Measurements from ENCODE around the gene XXYLT1.
A peak's percentile ranks its signal among the peaks of the same experiment; 100 is the strongest.
"Not testable (repeated sequence)": the region's sequence is repeated elsewhere in the genome, so short reads cannot be mapped to it uniquely, and the experiment has no call there.

Gene XXYLT1

DNA sequence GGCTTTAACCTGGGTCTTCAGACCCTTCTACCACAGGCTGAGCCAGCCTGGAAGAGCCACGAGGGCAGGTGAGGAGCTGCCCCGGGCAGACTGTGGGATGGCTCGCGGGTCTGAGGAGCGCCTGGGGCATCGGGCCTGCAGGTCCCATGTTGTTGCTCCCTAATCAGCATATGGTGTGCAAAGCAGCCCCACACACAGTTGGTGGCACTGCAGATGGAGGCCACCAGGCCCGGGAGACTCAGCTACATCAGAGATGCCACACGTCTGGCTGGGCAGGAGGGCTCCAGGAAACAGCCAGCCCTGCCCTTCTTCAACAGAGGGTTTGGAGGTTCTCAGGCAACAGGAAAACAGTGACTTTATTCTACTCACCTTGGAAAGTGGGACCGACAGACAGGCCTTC is 63.9 kb downstream of the XXYLT1 start:
- no peak for DNase-seq

DNA sequence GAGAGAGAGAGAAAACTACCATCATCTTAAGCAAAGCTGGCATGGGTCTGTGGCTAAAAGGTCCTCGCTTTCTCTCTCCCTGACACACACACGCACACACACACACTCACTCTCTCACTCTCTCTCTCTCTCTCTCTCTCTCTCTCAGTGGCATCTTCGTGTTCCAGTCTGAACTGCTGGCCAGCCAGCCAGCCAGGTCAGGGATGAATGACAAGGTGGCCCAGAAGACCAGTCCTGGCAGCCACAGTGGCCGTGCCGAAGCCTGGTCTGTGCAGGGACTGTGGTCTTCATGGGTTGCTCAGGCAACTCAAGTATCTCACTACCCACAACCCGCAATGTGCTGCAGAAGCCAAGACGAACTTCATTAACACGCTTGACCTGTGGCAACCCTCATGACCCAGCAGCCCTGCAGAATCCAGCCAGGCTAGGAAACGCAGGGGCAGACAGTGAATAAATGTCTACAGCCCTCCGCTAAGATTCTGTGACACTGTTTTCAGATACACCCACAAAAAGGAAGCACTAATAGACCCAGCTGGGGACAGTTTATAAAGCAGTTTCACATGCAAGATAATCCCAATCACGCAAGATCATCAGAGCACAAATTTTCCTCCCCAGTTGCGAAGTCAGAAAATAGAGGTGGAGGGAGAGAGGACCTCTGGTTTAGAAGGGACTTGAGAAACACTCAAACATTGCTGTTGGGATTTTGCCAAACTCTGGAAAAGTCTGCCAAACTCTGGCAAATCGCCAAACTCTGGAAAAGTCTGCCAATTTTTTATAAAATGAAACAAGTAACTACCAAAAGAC is 66.4 kb downstream of the XXYLT1 start:
- DNase-seq, result no peak

DNA sequence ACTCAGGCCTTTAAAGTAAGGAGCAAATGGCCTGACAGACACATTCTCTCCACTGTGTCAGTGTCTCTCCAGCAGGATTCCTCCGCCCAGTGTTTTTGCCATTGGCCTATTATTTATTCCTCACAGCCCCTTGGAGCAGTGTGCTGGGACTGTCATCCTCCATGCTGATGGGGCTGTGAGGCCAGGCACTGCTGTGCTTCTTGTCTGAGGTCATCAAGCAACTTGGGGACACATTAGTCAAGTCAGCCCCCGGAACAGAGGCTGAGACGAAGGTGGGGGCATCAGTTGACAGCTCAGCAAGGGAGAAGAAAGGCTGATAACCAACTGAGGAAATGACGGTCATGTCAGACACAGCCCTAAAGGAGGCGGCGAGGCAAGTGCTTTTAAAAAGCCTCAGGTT is 67.4 kb downstream of the XXYLT1 start:
- DNase-seq, result no peak

DNA sequence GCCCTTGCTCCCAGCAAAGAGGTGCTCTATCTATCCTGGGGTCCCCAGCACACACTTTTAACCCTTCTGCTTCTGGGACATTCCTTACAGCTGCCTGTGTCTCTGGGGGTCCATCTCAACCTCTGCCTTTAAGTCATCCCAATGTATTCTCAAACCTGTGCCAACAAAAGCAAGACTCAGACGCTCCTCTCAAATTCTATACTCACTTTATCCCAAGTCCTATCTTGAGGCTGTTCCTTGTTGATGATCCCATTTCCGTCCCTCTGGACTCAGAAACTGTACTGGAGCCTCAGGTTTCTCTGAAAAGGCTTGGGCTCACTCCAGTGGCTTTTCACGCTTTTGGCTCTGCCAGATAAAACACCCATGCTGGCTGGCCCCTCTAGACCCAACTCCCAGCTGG is 69.7 kb downstream of the XXYLT1 start:
- DNase-seq, result peak; percentile 61

DNA sequence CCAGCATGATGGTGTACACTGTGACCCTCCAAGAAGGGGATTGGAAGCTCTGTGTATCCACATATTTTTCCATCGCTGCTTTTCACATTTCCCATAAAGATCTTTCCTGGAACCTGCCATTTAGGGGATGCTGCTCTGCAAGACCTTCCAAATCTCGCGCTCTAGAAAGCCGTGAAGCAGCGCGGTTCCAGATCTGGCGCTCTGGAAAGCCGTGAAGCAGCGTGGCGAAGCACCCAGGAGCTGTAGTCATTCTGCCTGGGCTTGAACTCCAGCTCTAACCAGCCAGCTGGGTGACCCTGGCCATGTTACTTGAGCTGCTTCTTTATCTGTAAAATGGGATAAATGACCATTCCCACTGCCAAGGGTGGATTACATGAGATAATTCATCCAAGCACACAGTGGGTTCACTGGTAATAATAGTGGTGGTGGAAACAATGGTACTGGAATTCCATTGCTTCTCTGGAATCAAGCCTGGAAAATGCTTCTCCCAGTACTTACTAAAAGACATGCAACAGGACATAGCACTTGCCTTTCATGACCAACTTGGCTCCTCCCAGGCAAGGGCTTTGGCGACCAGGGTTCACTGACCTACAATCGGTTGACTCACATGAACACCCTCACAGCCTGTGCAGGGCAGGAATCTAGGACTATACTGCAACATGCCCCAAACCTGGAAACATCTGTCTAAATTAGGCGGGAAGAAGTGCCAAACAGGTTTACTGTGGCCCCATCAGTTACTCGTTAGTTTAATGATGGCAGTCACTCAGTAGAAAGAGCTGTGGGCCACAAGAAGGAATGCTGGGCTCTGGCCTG is 70.7 kb downstream of the XXYLT1 start:
- DNase-seq, result no peak

DNA sequence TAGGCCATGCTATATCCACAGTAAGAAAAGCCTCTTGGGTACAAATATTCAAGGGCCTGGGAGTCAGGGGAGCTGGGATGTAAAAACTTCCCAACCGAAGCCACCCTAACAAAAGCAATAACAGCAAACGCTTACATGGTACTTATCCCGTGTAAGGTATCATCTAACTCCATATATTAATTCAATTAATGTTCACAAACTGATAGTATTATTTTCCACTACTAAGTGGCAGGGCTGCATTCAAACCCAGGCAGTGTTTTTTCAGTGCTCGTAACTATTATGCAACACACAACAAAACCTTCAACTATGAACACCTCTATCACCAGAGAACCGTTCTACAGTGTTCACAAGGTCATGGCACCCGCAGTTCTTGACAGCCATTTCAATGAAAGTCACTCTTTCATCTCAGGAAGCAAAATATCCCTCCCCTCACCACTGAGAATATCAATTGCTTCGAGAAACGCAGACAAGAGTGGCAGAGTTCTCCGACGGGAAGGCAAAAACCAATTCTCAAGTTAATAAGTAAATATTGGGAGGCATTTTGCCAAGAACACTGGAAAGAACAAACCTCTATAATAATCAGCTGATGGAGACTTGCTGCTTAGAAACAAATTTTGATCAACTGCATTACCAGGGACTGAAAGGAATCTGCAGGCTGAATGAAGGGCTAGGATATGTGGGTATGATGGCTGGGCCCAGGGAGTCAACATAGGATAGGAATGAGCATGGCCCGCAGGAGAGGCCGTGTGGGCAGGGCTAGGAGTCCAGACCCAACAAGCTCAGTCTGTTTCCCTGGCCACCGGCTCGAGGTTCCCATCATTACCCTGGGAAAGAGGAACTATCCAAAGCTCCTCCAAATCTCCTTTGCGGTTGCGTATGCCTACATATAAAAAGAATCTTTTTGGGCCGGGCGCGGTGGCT is 72.3 kb downstream of the XXYLT1 start:
- DNase-seq, result no peak

DNA sequence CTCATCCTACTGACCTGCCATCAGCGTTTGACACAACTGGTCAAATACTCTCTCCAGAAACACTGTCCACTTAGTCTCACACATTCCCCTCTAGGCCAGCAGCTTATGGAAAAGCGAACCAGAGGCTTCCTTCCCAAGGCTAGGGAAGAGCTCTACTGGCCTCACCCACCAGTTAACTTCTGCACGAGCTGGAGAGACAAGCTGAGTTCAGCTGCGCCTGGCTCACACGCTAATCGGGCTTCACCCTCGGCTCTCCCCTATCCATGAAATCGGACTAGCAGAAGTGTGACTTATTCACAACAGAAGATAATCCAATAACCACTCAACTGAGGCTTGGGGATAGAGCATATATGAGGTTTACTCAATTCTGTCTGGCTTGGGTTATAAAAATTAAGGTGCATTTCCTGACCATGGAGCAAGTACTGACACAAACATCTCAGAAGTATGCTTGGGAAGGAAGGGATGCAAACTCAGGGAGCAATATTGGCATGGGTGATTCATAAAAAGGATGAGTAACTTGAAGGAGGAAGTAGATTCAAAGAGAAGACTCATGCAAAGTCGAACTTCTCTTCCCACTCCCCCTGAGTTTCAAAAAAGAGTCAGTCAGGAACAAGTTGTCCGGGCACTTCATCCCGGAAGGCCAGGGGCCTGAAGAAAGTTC is 73.1 kb downstream of the XXYLT1 start:
- DNase-seq, result peak; percentile 89

DNA sequence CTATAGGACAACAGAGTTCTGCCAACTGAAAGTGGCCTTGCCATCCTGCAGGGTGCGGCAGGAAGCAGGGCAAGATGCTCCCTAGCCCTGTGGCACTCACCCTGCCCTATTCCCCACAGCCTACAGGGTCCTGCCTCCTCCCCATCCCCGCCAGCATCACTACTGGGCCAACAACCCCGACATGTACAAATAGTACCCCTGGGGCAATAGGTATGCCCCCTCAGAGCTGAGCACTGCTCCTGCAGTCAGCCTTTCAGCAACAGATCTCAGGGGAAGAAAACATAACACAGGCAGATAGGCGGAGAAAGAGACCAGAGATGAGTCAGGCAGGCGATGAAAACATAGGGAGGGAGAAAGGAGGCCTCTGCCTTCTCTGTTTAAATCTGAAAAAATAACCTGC is 74.7 kb downstream of the XXYLT1 start:
- DNase-seq, result peak; percentile 86

DNA sequence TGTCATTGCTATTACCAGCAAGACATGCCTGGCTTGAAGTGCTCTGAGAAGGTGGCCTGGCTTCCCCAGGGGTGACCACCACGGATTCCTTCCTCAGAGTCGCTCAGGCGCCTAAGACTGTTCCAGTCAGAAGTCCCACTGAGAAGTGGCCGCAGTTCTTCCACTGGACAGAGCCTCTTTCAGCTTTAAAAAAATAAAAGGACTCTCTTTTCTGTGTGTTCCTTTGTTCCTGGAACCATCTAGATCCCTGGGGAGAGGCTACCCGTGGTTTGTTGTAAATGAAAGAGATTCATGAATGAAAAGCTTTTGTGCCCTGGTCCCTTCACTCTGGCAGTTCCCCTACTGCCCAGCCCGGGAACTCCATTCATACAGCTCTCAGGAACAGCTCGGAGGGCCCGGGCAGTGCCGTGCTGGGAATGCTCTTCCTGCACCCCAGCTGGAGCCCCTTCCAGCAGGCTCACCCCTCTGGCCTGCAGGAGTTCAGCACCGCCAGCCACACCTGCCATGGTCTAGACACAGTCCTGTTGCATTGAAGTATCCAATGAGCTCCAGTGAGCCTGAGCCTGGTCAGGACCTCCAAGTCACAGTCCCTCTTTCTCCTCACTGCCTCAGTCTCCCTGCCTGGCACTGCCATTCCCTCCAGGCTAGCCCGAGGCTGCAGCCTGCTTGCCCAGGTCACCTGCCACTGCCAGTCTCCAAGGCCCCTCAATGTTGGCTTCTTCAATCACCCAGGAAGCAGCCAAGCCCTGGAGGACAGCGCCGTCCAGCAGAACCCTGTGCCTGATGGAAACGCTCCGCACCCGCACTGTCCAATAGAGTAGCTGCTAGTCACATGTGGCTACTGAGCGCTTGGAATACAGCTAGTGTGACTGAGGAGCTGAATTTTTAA is 75.4 kb downstream of the XXYLT1 start:
- DNase-seq, result peak; percentile 52

DNA sequence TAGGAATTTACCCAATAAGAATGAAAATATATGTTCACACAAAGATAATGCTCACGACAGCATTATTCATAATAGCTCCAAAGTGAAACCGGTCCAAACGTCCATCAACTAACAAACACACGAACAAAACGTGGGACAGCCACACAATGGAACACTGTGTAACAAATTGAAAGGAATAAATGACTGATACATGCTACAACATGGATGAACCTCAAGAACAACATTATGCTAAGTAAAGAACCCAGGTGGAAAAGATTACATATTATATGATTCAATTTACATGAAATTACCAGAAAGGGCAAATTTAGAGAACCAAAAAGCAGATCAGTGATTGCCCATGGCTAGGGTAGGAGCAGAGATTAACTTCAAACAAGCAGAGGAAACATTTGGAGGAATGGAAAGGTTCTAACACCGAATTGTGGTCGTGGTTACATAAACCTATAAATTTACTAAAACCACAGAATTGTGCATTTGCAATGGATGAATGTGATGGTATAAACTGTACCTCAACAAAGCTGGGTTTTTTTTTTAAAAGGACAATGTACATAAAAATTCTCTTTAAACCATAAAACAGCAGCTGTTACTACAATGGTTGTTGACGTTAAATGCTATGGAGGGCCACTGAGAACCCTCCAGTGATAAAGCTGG is 76.3 kb downstream of the XXYLT1 start:
- no peak for DNase-seq

DNA sequence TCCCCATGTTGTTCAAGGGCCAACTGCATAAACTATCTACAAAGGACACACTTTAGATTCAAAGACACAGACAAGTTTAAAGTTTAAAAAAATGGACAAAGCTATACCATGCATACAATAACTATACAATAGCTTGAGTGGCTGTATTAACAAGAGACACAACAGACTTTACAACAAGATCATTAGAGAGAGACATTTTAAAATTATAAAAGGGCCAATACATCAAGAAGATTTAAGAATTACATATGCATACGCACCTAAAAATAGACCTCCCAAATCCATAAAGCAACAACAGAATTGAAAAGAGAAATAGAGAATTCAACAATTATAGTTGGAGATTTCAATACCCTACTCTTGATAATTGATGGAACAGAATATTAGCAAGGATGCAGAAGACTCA is 79.4 kb downstream of the XXYLT1 start:
- no peak for DNase-seq

DNA sequence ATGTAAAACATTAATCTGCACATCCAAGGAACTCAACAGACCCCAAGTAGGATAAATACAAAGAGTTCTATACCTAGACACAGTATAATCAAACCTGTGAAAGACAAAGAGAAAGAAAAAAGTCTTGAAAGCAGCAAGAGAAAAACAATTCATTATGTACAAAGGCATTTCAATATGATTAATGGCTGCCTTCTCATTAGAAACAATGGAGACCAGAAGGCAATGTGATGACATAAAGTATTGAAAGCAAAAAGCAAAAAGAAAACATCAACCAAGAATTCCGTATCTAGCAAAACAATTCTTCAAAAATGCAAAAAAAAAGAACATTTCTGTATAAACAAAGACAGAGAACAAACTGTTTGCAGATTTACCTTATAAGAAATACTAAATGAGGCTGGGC is 81.1 kb downstream of the XXYLT1 start:
- DNase-seq, result no peak

DNA sequence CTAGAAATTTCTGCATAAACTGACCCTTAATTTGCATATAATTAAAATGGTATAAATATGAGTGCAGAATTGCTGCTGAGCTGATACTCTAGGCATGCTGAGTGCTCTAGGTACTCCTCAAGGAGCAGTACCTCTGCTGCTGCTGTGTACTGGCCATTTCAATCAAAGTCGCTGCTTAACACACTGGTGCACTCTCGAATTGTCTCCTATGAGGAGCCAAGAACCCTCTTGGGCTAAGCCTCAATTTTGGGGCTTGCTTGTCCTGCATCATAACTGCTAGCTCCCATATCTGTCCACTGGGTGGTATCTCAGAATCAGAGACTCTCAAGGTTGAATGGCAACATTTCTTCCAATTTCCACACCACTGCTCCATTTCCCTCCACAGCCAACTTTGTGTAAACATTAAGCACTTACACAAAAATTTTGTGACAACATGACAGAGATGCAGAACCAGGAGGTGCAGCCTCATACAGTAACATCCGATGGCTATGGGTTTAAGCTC is 82.5 kb downstream of the XXYLT1 start:
- no peak for DNase-seq

DNA sequence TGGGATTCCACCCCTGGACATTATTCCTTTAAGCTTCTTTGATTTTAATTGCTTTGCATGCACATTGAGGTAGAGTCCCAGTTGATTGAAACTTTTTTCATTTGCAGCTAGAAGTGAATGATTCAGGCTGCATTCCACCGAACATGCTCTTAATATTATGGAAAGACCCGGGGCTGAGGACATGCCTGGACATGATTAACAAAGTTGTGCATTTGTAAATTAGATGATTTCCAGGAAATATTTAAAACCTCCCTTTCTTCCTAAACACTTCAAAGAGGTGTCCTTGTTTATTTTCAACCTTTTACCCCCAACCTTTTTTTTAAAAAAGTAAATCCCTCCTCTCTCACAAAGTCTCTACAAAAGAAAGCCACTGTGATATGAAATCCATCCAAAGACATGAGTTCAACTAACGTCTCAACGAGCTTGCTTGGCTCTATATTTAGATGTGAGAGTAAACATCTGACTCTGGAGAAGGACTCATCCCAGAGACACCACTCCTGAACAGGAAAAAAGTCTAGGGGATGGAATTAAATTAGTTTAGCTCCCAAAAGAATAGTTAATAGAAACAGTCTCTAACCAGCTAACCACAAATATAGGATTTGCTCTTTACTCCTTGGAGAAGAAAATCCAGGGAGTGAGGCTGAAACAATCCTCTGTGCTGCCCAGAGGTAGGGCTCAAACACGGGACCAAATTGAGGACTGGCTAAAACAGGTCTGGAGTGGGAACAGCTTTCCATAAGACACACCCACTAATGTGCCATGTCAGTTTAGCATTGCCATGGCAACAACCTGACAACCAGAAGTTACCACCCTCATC is 83.1 kb downstream of the XXYLT1 start:
- peak; percentile 60 for DNase-seq

DNA sequence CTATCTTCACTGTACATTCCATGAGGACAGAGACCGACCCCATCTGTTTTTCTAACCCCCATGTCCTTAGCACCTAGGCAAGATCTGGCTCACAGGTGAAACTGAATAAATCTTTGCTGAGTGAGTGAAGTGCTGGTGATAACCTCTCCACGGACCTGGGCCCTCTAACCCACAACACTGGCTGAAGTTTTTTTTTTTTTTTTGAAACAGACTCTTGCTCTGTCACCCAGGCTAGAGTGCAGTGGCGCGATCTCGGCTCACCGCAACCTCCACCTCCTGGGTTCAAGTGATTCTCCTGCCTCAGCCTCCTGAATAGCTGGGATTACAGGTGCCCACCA is 84.3 kb downstream of the XXYLT1 start:
- not testable (repeated sequence) for DNase-seq

DNA sequence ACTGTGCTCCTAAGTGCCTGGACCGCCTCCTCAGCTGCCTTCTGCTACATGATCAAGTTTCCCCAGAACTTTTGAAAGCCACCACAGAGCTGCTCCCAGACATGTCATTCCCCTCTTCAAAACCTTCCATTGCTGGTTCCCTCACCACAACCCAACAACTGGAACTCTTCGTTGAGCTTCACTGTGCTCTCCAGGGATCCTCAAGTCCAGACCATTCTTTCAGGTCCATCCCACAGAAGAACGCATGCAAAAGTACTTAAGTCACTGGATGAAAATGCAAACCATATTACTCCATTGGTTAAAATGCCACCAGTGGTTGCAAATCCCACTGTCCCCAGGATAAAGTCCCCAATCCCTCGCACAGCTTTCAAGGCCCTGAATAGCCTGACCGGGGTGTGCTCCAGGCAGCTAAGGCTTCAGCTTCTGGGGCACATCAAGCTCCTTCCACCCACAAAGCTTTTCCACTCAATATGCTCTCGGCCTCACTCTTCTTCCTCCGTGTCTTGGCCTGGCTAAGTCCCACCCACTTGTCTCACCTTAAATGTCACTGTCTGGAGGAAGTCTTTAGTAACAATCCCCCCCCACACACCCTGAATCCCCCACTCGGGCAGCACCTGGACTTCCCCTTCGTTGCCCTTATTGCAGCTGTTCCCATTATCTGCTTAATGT is 84.8 kb downstream of the XXYLT1 start:
- DNase-seq, result no peak

DNA sequence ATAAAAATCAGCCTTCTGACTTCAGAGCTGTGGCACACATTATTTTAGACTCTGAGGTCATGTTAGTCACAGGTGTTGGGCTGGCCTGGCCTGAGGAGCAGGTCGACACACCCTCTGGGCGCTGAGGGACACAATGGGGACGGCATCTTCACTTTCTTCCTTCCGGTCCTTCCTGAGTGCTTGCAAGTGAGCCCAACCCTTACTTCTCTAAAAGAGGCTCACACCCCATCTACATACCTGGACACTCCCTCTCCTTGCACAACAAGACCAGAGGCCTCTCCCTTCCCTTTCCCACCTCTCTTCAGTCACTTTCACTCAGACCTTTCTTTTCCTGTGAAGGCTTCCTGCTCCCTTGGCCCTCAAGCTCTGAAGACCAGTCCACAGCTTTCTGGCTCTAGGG is 85.4 kb downstream of the XXYLT1 start:
- no peak for DNase-seq

DNA sequence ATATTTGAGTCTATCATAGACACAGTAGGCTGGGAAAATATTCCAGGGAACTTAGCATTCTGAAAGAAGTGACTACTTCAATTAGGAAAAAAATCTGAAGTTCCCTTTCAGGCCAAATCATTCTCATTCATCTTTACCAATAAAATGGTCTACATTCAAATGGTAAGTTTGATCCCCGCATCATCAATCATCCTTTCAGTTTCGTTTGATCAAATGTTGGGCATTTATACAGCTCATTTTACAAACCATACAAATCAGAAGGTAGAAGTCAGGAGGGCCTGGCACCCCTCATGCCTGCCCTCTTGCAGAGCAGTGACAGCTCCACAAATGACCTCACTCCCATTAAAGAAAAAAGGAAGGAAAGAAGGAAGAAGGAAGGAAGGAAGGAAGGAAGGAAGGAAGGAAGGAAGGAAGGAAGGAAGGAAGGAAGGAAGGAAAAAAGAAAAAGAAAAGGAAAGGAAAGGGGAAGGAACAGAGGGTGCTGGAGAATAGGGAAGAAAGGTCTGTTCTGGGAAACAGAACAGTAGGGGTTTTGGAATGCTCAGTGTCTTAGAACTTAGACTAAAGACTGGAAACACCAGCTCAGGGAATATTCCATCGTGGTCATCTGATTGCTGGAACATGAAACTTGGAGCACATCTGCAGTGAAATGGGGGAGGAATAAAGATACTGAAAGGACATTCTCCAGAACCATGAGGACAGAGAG is 86.1 kb downstream of the XXYLT1 start:
- DNase-seq, result no peak
